Umbilical cord (tissue), 2 donors: ENCODE measurements around the gene PIK3R5. TPM values are rescaled to one million over a fixed set of nuclear protein-coding genes. Genes with fewer than 3 reads are reported as not detected.
"Not testable (repeated sequence)": the region's sequence is repeated elsewhere in the genome, so short reads cannot be mapped to it uniquely, and the experiment has no call there.

Experiments used
- DNase-seq: peaks from one replicate; pipeline ENCODE4 v3.0.0-alpha.2; 2015; ENCODE audit warnings: low spot score
- total RNA-seq: library from RNA; depleted of rRNA; stranded (reverse); fragments of >200 nt; gene quantifications from one replicate; pipeline ENCODE4 v1.2.3, GENCODE V29; 2014; ENCODE audit warnings: low replicate concordance; ENCODE audit not compliant: insufficient read depth

The PIK3R5 gene, protein sequence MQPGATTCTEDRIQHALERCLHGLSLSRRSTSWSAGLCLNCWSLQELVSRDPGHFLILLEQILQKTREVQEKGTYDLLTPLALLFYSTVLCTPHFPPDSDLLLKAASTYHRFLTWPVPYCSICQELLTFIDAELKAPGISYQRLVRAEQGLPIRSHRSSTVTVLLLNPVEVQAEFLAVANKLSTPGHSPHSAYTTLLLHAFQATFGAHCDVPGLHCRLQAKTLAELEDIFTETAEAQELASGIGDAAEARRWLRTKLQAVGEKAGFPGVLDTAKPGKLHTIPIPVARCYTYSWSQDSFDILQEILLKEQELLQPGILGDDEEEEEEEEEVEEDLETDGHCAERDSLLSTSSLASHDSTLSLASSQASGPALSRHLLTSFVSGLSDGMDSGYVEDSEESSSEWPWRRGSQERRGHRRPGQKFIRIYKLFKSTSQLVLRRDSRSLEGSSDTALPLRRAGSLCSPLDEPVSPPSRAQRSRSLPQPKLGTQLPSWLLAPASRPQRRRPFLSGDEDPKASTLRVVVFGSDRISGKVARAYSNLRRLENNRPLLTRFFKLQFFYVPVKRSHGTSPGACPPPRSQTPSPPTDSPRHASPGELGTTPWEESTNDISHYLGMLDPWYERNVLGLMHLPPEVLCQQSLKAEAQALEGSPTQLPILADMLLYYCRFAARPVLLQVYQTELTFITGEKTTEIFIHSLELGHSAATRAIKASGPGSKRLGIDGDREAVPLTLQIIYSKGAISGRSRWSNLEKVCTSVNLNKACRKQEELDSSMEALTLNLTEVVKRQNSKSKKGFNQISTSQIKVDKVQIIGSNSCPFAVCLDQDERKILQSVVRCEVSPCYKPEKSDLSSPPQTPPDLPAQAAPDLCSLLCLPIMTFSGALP
- total RNA-seq: 4.3 TPM

DNA sequence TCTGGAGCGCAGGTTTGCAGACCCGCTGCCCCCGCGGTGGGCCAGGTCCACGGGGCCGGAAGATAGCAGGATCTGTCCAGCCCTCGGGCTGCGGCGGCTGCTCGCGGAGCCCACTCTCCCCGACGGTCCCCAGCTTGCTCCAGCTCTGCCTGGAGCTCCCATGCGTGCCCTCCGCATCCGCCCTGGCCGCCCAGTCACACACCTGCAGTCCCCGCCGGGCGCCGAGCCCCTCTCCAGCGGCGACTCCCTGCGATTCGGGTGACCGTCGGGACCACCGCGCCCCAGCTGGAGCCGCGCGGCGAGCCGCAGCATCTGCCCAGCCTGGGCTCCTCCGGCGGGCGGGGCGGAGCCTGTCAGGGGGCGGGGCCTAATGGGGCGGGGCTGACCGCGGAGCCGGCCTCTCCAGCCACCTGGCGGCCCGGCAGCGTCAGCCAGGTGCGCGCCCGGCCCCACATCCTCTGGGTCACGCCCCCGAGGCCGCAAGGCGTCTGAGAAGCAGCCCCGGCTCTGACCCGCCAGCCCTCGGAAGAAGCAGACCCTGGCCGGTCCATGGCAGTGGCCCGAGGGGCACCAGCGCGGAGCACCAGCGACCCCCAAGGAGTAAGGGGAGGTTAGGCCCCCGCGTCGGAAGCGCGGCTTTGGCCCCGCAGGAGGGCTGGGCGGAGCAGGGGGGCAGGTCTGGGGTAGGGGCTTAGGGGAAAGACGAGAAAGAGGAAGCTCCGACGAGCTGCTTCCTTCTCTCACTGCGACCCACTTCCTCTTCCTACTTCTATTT lies at the start of gene PIK3R5:
Gene PIK3R5 (minus strand): TSS at position 314 of the 775 bp plus-strand sequence. CDS start 54,213 bp downstream, outside the sequence.
- peak; percentile 22 for DNase-seq

DNA sequence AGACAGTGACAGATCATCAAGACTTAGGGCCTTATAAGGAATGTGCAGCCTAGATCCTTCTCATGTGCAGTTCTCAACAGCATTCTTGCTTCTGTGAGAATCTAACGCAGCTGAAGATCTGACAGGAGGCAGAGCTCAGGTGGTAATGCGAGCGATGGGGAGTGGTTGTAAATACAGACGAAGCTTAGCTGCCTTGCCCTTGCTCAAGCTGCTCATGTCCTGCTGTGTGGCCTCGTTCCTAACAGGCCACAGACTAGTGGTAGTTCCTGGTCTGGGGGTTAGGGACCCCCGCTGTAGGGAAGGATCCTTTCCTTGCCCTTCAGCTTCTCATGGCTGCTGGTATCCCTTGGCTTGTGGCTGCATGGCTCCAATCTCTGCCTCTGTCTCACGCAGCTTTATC lies 45.5 kb upstream of the PIK3R5 start:
- DNase-seq: no peak

DNA sequence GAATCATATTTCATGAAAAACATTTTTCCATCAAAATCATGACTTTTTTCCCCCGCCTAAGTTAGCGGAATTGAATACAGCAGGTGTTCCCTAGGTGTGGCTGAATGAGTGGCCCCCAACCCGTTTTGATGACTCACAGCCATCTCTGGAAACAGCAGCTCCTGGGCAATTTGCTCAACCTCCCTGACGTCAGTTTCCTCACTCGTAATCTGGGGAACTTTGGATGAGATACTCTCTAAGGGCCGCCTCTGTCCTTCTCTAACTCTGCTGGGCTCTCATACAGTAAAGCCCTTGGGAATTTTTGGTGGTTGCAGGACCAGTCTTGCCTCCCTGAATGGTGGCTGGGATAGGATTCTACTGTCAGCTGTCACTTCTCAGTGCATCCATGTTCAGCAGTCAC lies 44.2 kb upstream of the PIK3R5 start:
- no peak for DNase-seq

DNA sequence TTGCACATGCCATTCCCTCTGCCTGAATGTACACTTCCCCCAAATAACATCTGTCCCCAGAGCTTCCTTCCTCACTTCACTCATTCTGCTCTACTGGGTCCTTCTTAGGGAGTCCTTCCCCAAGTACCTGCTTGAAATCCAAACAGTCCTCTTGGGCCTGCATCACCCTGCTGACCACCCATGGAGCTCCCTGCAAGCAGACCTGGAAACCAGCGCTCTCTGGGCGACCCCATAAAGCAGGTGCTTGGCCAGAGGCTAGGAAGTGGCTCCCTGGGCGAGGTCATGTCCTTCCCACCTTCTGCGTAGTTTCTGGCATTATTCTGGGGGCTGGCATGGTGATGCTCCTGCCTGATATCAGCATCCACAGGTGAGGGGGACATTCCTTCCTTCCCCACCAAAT lies 43.6 kb upstream of the PIK3R5 start:
- no peak for DNase-seq

DNA sequence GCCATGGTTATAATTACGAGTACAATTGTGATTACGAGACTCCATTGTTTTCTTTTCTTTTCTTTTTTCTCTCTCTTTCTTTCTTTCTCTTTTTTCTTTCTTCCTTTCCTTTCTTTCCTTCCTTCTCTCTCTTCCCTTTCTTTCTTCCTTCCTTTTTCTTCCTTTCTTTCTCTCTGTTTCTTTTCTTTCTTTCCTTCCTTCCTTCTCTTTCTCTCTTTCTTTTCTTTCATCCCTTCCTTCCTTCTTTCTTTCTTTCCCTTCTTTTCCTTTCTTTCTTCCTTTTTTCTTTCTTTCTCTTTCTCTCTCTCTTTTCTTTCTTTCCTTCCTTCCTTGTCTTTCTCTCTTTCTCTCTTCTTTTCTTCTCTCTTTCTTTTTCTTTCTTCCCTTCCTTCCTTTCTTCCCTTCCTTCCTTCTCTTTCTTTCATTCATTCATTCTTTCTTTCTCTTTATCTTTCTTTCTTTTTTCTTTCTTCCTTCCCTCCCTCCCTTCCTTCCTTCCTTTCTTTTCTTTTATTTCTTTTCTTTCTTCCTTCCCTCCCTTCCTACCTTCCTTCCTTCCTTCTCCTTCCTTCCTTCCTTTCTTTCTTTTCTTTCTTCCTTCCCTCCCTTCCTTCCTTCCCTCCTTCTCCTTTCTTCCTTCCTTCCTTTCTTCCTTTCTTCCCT lies 41.7 kb upstream of the PIK3R5 start:
- DNase-seq: no peak

DNA sequence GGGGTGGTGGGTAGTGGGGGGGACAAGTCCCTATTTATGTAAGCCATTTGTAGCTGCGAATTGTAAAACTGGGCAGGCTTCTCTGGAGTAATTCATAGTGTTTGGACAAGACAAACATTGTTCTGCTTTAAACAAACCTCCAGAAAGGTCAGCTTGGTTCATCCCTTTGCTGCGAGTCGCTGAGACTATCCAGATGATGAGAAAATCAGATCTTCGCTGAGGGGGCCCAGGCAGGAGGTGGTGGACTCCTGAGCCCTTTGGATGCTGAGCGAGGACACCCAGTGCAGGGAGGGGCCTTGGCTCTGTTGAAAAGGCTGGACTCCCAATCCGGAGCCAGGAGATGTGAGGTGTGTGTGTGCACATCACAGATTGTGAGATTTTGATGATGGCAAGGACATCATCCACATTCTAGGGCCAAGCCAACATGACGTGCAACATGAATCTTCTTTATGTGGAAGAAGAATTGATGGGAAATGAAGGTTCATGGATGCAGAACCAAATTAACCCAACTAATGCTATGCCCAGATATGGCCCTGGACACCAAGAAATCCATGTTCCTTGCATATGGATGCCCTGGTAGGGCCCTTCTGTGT lies 40.8 kb upstream of the PIK3R5 start:
- DNase-seq: no peak

DNA sequence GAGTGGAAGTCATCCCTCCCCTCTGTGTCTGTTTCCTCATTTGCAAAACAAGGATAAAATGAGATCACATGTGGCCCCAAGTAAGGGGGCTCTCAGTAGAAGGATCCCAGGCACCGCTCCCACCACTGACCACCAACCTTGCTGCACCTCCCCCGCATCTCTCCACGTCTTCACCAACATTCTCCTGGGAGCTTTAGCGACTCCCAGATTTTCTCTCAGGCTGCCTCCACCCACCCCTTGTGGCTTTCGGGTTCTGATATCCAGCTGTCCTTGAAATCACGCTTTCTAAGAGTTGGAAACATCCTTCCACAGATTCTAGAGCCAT lies 39.4 kb upstream of the PIK3R5 start:
- no peak for DNase-seq

DNA sequence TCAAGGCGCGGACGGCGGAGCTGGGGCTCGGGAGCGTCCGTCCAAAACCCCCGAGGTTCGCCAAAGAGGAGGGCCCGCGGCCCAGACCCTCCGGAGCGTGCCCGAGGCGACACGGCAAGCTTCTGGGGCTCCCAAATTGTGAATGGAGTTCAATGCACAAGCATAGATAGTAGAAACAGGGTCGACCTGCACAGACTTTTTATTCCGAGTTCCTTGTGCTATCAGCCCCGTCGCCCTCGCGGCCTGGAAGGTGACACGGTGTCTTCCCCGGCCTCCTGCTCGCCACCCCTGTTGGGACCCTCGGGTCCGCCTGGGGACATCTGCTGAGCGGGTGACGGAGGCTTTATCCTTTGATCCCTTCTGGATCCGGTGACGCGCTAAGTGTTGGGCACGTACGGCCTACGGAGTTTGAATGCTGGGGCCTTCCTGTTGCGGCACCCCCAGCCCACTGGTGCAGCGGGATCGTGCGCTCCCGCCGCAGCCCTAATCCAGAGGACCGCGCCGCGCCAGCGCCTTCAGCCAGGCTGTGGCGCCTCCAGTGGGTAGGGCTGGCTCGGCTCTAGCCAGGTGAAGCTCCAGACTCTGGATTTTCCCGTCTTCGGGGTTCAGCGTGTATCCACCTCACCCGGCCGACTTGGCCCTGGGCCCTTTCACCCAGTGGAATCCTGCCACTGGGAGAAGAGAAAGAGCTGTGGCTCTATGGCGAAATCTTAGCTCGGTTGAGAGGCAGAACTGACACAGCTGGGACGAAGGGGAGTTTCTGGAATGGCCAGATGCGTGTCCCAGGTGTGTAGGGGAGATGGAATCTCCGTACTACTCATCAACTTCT lies 38.8 kb upstream of the PIK3R5 start:
- DNase-seq: no peak

DNA sequence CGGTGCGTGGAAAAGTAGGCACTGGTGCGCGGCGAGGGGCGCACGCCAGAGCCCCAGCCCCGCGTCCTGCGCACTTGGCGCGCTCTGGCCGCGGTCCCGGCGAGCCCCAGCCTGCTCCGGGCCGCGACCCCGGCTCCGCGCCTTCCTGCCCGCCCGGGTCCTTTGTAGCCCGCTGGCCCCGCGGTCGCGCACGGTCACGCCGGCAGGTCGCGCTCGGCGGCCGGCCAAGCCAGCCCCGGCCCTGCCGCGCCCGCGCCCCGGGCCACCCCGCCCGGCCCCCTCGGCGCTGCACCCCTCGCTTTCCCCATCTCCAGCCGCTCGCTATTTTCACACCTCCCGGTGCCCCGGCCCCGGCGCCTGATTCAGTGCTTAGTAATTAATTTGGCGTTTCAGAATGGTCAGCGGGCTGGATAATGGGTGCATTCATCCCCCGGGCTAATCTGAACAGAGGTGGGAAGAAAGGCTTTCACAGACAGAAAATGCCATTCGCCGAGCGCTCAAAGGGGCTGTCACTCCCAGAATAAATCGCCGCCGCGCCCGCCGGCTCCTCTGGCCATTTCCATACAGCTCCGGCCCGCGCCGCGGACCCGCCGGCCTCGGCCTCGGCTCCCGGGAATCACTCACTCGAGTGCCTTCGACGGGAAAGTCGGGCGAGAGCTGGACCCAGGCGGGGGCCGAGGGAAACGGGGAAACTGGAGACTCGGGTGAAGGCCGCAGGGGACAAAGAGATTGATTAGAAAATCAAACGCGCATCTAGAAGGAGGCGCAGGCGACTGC lies 38.0 kb upstream of the PIK3R5 start:
- DNase-seq: no peak

DNA sequence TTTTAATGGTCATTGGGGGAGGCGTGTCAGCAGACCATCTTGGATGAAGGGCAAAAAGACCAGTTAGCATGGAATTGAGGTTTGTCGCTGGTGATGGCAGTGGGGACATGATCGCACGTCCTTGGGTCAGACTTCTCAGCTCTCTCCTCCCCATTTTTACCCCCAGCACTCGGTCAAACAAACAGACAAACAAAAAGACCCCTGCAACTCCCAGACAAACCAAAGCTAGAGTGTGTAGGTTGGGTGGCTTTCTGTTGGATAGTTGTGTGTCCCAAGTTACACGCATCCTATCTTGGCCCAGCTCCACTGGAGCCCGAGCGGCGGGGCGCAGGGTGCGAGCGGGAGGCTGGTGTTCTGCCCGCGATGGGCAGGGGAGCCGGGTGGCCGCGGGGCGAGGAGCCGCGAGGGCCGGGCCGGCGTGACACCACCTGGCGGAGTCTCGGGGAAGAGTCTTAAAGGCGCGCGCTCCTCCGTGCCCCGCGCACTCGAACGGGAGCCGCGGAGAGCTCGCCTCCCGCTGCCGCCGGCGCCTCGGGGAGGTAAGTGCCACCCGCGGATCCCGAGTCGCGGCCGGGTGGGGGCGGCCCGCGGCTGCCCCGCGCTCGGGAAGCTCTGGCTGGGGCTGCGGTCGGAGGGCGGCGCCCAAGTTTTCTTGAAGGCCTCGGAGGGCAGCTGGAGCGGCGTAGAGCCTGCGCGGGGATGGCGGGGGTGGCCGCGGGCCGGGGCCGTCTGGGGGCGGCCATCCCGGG lies 37.3 kb upstream of the PIK3R5 start:
- no peak for DNase-seq

DNA sequence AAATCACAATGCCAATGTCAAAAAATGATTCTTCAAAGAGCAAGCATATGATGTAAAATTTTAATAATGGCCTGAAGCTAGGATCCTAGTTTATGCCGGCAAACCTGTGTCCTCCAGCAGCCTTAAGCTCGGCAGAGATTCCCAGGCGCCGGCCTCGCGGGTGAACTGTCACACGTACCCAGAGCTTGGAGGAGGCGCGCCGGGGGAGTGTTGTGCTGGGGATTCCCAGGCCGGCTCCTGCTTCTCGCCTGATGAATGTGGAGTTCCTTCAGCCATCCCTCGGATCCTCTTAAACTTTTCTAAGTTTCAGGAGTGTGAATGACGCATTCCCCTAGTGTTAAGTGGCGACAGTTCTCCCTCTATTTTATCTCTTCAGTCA lies 36.7 kb upstream of the PIK3R5 start:
- DNase-seq: no peak

DNA sequence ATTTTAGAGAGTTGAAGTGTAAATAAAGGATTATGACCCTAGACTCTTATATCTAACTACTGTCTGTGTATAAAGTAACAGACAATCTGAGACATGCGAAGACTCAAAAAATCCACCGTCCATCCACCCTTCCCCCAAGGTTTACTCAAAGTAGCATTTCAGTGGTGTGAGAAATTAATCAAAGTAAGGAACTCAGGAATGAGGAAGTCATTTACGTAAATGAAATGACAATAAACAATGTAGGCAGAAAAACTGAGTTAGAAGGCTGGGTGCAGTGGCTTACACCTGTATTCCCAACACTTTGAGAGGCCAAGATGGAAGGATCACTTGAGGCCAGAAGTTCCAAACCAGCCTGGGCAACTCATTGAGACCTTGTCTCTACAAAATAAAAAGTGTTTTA lies 36.1 kb upstream of the PIK3R5 start:
- DNase-seq: no peak

DNA sequence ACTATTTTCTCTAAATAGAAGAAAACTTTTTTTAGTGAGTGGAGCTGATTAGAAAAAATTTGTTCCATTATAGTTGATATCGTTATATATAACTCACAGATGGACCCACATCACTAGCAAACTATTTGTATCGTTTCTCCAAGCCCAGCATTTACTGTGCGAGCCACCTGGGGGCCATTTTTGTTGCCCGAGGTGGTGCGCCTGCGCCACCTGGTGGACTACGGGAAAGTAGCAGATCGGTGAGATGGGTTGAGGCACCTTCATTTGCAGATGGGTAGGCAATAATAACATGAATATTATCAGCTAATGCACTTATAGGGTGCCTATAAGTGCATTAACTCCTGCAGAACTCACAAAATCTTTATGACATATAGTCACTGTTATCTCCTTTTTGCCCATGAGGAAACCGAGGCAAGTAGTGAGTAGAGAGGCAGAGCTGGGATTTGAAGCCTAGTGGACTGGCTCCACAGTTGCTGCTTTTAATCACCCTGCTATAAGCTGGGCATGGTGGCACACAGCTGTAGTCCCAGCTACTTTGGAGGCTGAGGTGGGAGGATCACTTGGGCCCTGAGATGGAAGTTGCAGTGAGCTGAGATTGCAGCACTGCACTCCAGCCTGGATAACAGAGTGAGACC lies 32.6 kb upstream of the PIK3R5 start:
- DNase-seq: no peak

DNA sequence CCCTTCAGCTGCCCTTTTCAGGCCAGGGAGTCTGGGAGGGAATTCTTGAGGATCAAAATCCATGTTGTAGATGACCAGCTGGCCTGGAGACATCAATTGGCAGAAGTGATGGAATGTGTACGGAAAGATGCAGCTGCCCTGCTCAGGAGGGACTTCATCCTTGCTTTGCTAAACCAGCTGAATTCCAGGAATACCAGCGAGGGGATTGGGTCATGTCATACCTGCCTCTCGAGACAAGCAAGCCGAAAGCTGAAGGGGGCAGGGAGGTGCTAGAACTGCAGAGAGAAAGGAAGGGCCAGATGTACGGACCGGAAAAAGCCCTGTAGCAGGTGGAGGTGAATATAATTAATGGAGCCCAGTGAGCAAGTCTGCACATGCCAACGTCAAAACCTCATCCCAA lies 30.2 kb upstream of the PIK3R5 start:
- DNase-seq: peak; percentile 17

DNA sequence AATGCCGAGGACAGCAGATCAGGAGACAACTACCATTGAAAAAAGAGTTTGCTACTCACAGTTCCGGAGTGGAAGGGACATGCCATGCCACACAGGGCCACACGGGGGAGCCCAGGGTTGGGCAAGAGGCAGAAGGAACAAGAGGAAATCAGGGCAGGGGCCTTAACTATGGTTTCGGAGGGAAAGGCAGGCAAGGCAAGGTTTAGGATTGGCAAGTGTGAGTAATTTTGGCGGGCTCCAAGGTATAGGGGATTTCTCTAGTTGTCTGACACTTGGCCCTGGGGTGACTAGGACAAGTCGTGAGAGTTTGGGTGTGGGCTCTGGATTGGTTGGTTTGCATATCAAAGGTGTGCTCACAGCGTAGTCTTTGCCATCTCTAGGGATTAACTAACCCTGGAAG lies 28.8 kb upstream of the PIK3R5 start:
- no peak for DNase-seq

DNA sequence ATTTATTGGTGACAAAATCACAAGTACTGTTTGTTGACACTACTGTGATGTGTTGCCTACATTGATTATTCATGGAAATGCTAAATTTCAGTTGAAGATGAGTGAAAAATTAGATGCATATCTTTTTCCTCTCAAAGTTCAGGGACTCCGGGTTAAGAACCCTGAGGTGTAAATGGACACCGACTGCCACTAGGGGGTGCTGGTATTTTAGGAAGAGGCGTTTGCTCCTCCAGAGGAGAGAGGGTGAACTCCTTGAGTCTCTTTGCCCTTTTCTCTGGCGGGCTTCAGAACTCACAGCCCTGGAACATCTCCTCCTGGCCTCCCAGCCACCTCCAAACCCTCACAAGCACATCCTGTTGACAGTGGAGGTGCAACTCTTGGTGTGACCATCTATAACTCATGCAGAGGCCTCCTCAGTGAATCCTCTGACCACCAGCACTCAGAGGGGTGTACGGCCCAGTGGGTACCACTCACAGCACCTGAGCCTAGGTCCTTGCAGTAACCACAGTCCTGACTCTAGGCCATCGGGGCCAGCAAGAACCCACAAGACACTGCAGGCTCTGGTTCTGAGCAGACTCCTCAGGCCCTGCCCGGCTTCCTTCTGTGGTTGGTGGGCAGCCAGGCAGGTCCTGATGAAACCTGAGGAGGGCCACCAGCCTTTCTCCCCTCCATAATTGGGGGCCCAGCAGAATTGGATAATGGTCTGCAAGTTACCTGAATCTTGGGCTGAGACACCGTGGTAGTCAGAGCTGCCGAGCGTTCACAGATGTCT lies 26.2 kb upstream of the PIK3R5 start:
- peak; percentile 70 for DNase-seq

DNA sequence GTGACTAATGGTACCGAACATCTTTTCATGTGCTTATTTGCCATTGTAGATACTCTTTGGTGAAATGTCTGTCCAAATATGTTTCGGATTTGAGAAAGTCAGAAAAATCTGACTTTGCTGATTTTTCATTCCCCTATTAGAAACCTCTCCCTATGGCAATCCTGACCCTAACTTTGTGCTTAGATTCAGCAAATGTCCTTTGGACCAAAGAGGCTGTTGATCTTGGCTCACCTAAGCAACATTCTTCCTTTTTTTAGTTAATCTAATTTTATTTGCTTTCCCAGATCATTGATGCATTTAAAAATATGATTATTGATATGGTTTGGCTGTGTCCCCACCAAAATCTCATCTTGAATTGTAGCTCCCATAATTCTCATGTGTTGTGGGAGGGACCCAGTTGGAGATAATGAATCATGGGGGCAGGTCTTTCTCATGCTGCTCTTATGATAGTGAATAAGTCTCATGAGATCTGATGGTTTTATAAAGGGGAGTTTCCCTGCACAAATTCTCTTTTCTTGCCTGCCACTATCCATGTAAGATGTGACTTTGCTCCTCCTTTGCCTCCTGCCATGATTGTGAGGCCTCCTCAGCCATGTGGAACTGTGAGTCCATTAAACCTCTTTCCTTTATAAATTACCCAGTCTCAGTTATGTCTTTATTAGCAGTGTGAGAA lies 22.9 kb upstream of the PIK3R5 start:
- not testable (repeated sequence) for DNase-seq
